Measurements from ENCODE around the gene C11orf98.

- TF ChIP-seq POLR2A (IDR thresholded peaks at IDR 0.05; ENCODE audit: low read depth, low read length) (no peak), TAF1 (IDR thresholded peaks at IDR 0.05; ENCODE audit: borderline replicate concordance, low read depth, low read length) (no peak)
Observed at GRCh38 chr11:62615521-62615920, 49.5 kb downstream of the C11orf98 start.
